ENCODE measurements around the gene TLCD1. TPM values are rescaled to one million over a fixed set of nuclear protein-coding genes. Genes with fewer than 3 reads are reported as not detected.

TLCD1 gene
- total RNA-seq, 1 donor from 2014 or later: 41.0 TPM

- no peaks in the 10 kb centered on the region for H3K27me3 Mint-ChIP-seq
- peak; percentile 2 for ATAC-seq (ENCODE audit: low read depth)
- CTCF ChIA-PET: interaction anchor here (0.6 to 17.6 kb wide), 10 partner anchors 8 to 190 kb away, joined by 3 to 545 read pairs (median 6); partner anchors contain the start of genes FLOT2, NEK8, RPL23A and TLCD1
- H3K4me3 Mint-ChIP-seq: peak overlapping the region; percentile 75
- no peak for TF ChIP-seq CTCF (IDR thresholded peaks at IDR 0.05)
- intact Hi-C loops (cut with micrococcal nuclease): loop anchor here (1.0 to 5.0 kb wide), 4 partner anchors 8 to 154 kb away; partner anchors contain the start of genes DHRS13, RAB34 and RPL23A
- DNase-seq: no peak
- H3K4me1 Mint-ChIP-seq: peaks cover 51% of the 10 kb centered on the region
- POLR2A ChIA-PET: interaction anchor here (0.7 to 23.0 kb wide), 15 partner anchors 8 to 202 kb away, joined by 3 to 2384 read pairs (median 9); partner anchors contain the start of genes BLTP2, DHRS13, NEK8 and PHF12
- peaks cover 80% of the 10 kb centered on the region for H3K36me3 Mint-ChIP-seq (ENCODE audit: low read depth)
- H3K27ac Mint-ChIP-seq: peak overlapping the region; percentile 74
- H3K9me3 Mint-ChIP-seq: no peaks in the 10 kb centered on the region
Measured at GRCh38 chr17:28749516-28750177, 23.6 kb upstream of the TLCD1 start.

- intact Hi-C loops (cut with micrococcal nuclease): no loop called here
- peak overlapping the region; percentile 64 for H3K4me3 Mint-ChIP-seq
- ChIA-PET POLR2A (interaction anchor here (1.2 to 23.0 kb wide), 11 partner anchors 8 to 203 kb away, joined by 3 to 2384 read pairs (median 13); partner anchors contain the start of genes BLTP2, DHRS13, NEK8 and PHF12), CTCF (interaction anchor here (0.9 to 17.6 kb wide), 8 partner anchors 10 to 149 kb away, joined by 3 to 545 read pairs (median 5); partner anchors contain the start of genes FLOT2, NEK8 and TLCD1)
- H3K27me3 Mint-ChIP-seq: no peaks in the 10 kb centered on the region
- H3K36me3 Mint-ChIP-seq (ENCODE audit: low read depth): peaks cover 82% of the 10 kb centered on the region
- DNase-seq: no peak
- no peaks in the 10 kb centered on the region for H3K9me3 Mint-ChIP-seq
- H3K27ac Mint-ChIP-seq: peak overlapping the region; percentile 71
- peaks cover 51% of the 10 kb centered on the region for H3K4me1 Mint-ChIP-seq
- no peak for TF ChIP-seq CTCF (IDR thresholded peaks at IDR 0.05)
- no peak for ATAC-seq (ENCODE audit: low read depth)
Measured at GRCh38 chr17:28748852-28749515, 23.0 kb upstream of the TLCD1 start.

GRCh38 chr17:28747801-28748750 is 22.0 kb upstream of the TLCD1 start:
- DNase-seq (no peak), ATAC-seq (ENCODE audit: low read depth) (no peak)
- Mint-ChIP-seq H3K4me1 (peaks cover 53% of the 10 kb centered on the region), H3K9me3 (no peaks in the 10 kb centered on the region), H3K36me3 (ENCODE audit: low read depth) (peaks cover 82% of the 10 kb centered on the region), H3K27ac (peak overlapping the region; percentile 84), H3K27me3 (no peaks in the 10 kb centered on the region), H3K4me3 (peak overlapping the region; percentile 64)
- POLR2A ChIA-PET: interaction anchor here (1.1 to 23.0 kb wide), 7 partner anchors 9 to 204 kb away, joined by 3 to 2384 read pairs (median 6); partner anchors contain the start of genes BLTP2, NEK8, PHF12 and RPL23A
- no peak for TF ChIP-seq CTCF (IDR thresholded peaks at IDR 0.05)
- intact Hi-C loops (cut with micrococcal nuclease): no loop called here
- CTCF ChIA-PET: interaction anchor here (0.9 to 17.6 kb wide), 5 partner anchors 11 to 32 kb away, joined by 3 to 545 read pairs (median 4); partner anchors contain the start of genes NEK8 and TLCD1

- POLR2A ChIA-PET: interaction anchor here (1.1 to 23.0 kb wide), 5 partner anchors 8 to 205 kb away, joined by 5 to 2384 read pairs (median 9); partner anchors contain the start of genes NEK8, PROCA1, RPL23A and TLCD1
- CTCF ChIA-PET: interaction anchor here (17.6 kb wide), 1 partner anchor 20 kb away, joined by 545 read pairs; the partner anchor contains the start of genes NEK8 and TLCD1
- Mint-ChIP-seq H3K9me3 (no peaks in the 10 kb centered on the region), H3K27me3 (no peaks in the 10 kb centered on the region), H3K4me3 (peak overlapping the region; percentile 93), H3K4me1 (peaks cover 57% of the 10 kb centered on the region), H3K27ac (peak overlapping the region; percentile 84), H3K36me3 (ENCODE audit: low read depth) (peaks cover 77% of the 10 kb centered on the region)
- ATAC-seq (ENCODE audit: low read depth) (no peak), DNase-seq (no peak)
- intact Hi-C loops (cut with micrococcal nuclease): no loop called here
- no peak for TF ChIP-seq CTCF (IDR thresholded peaks at IDR 0.05)
Measured at GRCh38 chr17:28747051-28747691, 21.1 kb upstream of the TLCD1 start.

All from activated B cell treated with CpG ODN at 0.5 μM for 24 hours (primary cell).